ENCODE data around the gene EPS8L2. TPM values are rescaled to one million over a fixed set of nuclear protein-coding genes. Genes with fewer than 3 reads are reported as not detected.
A peak's percentile ranks its signal among the peaks of the same experiment; 100 is the strongest.

The EPS8L2 gene
- total and polyA plus RNA-seq, 2 donors (not counting 1 experiment from before 2014, with no cell fraction given): 13.9 to 22.7 TPM

- Histone ChIP-seq H3K9ac (ENCODE audit: low read length) (no peak overlapping the region), H3K4me3 (ENCODE audit: control extremely low read depth in 1 of 5, extremely low read depth in 1 of 5, insufficient read depth in 1 of 5, low read depth in 2 of 5, low read length in 4 of 5) (no peak overlapping the region), H2AFZ (ENCODE audit: insufficient read depth, low read depth, low read length, poor library complexity, severe bottlenecking) (no peak overlapping the region), H3K36me3 (replicated peaks in 1 of 2; ENCODE audit: control extremely low read depth in 1 of 2, control insufficient read depth in 1 of 2, extremely low read depth in 1 of 2, insufficient read depth in 2 of 2, low read length in 1 of 2) (no peaks in the 10 kb centered on the region), H3K4me2 (replicated peaks; ENCODE audit: low read depth, low read length, poor library complexity, severe bottlenecking) (peak overlapping the region; percentile 46), H3K79me2 (ENCODE audit: control insufficient read depth, insufficient read depth, low read length) (no peaks in the 10 kb centered on the region), H3K9me3 (ENCODE audit: control extremely low read depth in 1 of 3, control insufficient read depth in 2 of 3, insufficient read depth in 1 of 3, low read length in 2 of 3) (no peaks in the 10 kb centered on the region), H3K27ac (ENCODE audit: low read length in 2 of 2) (no peak overlapping the region), H3K27me3 (replicated peaks in 1 of 4; ENCODE audit: control extremely low read depth in 1 of 4, control insufficient read depth in 3 of 4, insufficient read depth in 4 of 4, low read length in 3 of 4) (peaks cover 0 to 24% (median 0%) of the 10 kb centered on the region in 4 experiments), H3K4me1 (ENCODE audit: control insufficient read depth in 2 of 2, insufficient read depth in 2 of 2, low read length in 2 of 2) (peaks cover 14 to 29% of the 10 kb centered on the region in 2 donors), H4K20me1 (ENCODE audit: control insufficient read depth, insufficient read depth, low read length, poor library complexity, severe bottlenecking) (peaks cover 9% of the 10 kb centered on the region)
- CTCF ChIA-PET: interaction anchor here (0.6 to 8.2 kb wide), 12 partner anchors 12 to 1065 kb away, joined by 3 to 104 read pairs (median 4); partner anchors contain the start of genes TALDO1 and TMEM80
- peaks cover 12% of the 10 kb centered on the region for H3K4me1 Mint-ChIP-seq
- peak; percentile 85 for ATAC-seq (ENCODE audit: low read depth)
- POLR2A ChIA-PET: interaction anchor here (1.0 kb wide), 1 partner anchor 31 kb away, joined by 3 read pairs; no protein-coding TSS in a partner anchor
- H3K9me3 Mint-ChIP-seq (ENCODE audit: insufficient read depth): no peaks in the 10 kb centered on the region
- H3K4me3 Mint-ChIP-seq: no peak overlapping the region
- H3K27ac Mint-ChIP-seq: no peak overlapping the region
- DNase-seq: peak; percentile 85
- peak; percentile 97 for TF ChIP-seq CTCF (IDR thresholded peaks at IDR 0.05)
- no peak for TF ChIP-seq EZH2 (IDR thresholded peaks at IDR 0.05; ENCODE audit: borderline replicate concordance, insufficient read depth, low read depth, low read length, poor library complexity, severe bottlenecking)
- H3K27me3 Mint-ChIP-seq: peaks cover 4% of the 10 kb centered on the region
- WGBS (ENCODE audit: insufficient coverage): 33% methylated on average over 23 of the region's 31 CpGs
- intact Hi-C loops (cut with micrococcal nuclease): loop anchor here (1.0 to 10.0 kb wide), 6 partner anchors 19 to 173 kb away; partner anchors contain the start of genes IRF7, SLC25A22 and TALDO1
Observed at GRCh38 chr11:727859-728748, 22.1 kb downstream of the EPS8L2 start.
